HG02981 (cell line): ENCODE measurements around the gene ICE1.
"Not testable (repeated sequence)": the region's sequence is repeated elsewhere in the genome, so short reads cannot be mapped to it uniquely, and the experiment has no call there.

Experiments
- ATAC-seq: cut with Tn5 transposase; IDR thresholded peaks from one replicate; pipeline ENCODE4 v1.9.1; 2021; ENCODE audit warnings: mild to moderate bottlenecking, moderate library complexity; ENCODE audit not compliant: unreplicated experiment

ICE1 gene

GRCh38 chr5:5421961-5422818 lies at the start of gene ICE1:
Gene ICE1, plus strand, starts transcription at chr5:5422677. Its CDS starts 239 bp downstream, at chr5:5422916.
- ATAC-seq, result peak; percentile 71

- no peak for ATAC-seq
Observed at GRCh38 chr5:5372930-5373329, 49.5 kb upstream of the ICE1 start.

GRCh38 chr5:5373351-5373989 lies 49.0 kb upstream of the ICE1 start:
- ATAC-seq, result no peak

- no peak for ATAC-seq
Observed at GRCh38 chr5:5374009-5374715, 48.3 kb upstream of the ICE1 start.

GRCh38 chr5:5377780-5378179 lies 44.7 kb upstream of the ICE1 start:
- no peak for ATAC-seq

- no peak for ATAC-seq
Observed at GRCh38 chr5:5378531-5378930, 43.9 kb upstream of the ICE1 start.

- no peak for ATAC-seq
Observed at GRCh38 chr5:5380298-5380697, 42.2 kb upstream of the ICE1 start.

GRCh38 chr5:5381310-5381913 lies 41.1 kb upstream of the ICE1 start:
- ATAC-seq, result no peak

- ATAC-seq, result no peak
Observed at GRCh38 chr5:5383461-5383860, 39.0 kb upstream of the ICE1 start.

- ATAC-seq, result no peak
Observed at GRCh38 chr5:5384660-5385330, 37.7 kb upstream of the ICE1 start.

GRCh38 chr5:5385331-5385662 lies 37.2 kb upstream of the ICE1 start:
- no peak for ATAC-seq

- ATAC-seq, result no peak
Observed at GRCh38 chr5:5386329-5386728, 36.1 kb upstream of the ICE1 start.

- no peak for ATAC-seq
Observed at GRCh38 chr5:5387192-5387591, 35.3 kb upstream of the ICE1 start.

GRCh38 chr5:5387777-5388176 lies 34.7 kb upstream of the ICE1 start:
- ATAC-seq, result no peak

GRCh38 chr5:5390121-5390869 lies 32.2 kb upstream of the ICE1 start:
- ATAC-seq, result not testable (repeated sequence)

GRCh38 chr5:5392504-5392903 lies 30.0 kb upstream of the ICE1 start:
- ATAC-seq, result peak; percentile 56

GRCh38 chr5:5394384-5394986 lies 28.0 kb upstream of the ICE1 start:
- ATAC-seq, result not testable (repeated sequence)

GRCh38 chr5:5395093-5395492 lies 27.4 kb upstream of the ICE1 start:
- not testable (repeated sequence) for ATAC-seq

GRCh38 chr5:5398071-5398470 lies 24.4 kb upstream of the ICE1 start:
- ATAC-seq, result no peak

GRCh38 chr5:5401095-5401494 lies 21.4 kb upstream of the ICE1 start:
- ATAC-seq, result no peak
